Measurements from ENCODE around the gene SNX8.

The SNX8 gene

GRCh38 chr7:2228921-2229320 lies 85.3 kb downstream of the SNX8 start:
- Mint-ChIP-seq H3K4me3 (no peak overlapping the region), H3K36me3 (peaks cover 21% of the 10 kb centered on the region), H3K27me3 (no peaks in the 10 kb centered on the region), H3K9me3 (no peaks in the 10 kb centered on the region), H3K27ac (no peak overlapping the region), H3K4me1 (peaks cover 9% of the 10 kb centered on the region)
- no peak for DNase-seq (ENCODE audit: low spot score in 2 of 2)
- no peak for ATAC-seq (ENCODE audit: low read depth)

- DNase-seq (ENCODE audit: low spot score in 2 of 2) (no peak), ATAC-seq (ENCODE audit: low read depth) (no peak)
- Mint-ChIP-seq H3K36me3 (peaks cover 21% of the 10 kb centered on the region), H3K9me3 (no peaks in the 10 kb centered on the region), H3K4me3 (no peak overlapping the region), H3K27me3 (no peaks in the 10 kb centered on the region), H3K4me1 (peaks cover 5% of the 10 kb centered on the region), H3K27ac (no peak overlapping the region)
Measured at GRCh38 chr7:2227699-2228098, 86.5 kb downstream of the SNX8 start.

- H3K27ac Mint-ChIP-seq: no peak overlapping the region
- no peak overlapping the region for H3K4me3 Mint-ChIP-seq
- no peak for DNase-seq (ENCODE audit: low spot score in 2 of 2)
- peaks cover 2% of the 10 kb centered on the region for H3K4me1 Mint-ChIP-seq
- H3K27me3 Mint-ChIP-seq: no peaks in the 10 kb centered on the region
- H3K36me3 Mint-ChIP-seq: peaks cover 24% of the 10 kb centered on the region
- ATAC-seq (ENCODE audit: low read depth): no peak
- no peaks in the 10 kb centered on the region for H3K9me3 Mint-ChIP-seq
Measured at GRCh38 chr7:2225830-2226229, 88.4 kb downstream of the SNX8 start.

- no peak for DNase-seq (ENCODE audit: low spot score in 2 of 2)
- Mint-ChIP-seq H3K36me3 (peaks cover 24% of the 10 kb centered on the region), H3K4me3 (no peak overlapping the region)
Measured at GRCh38 chr7:2225336-2225735, 88.9 kb downstream of the SNX8 start.

GRCh38 chr7:2224934-2225333 lies 89.3 kb downstream of the SNX8 start:
- ATAC-seq (ENCODE audit: low read depth): no peak
- DNase-seq (ENCODE audit: low spot score in 2 of 2): no peak
- H3K27ac Mint-ChIP-seq: no peak overlapping the region
- H3K4me3 Mint-ChIP-seq: no peak overlapping the region
- H3K9me3 Mint-ChIP-seq: no peaks in the 10 kb centered on the region
- no peaks in the 10 kb centered on the region for H3K4me1 Mint-ChIP-seq
- H3K27me3 Mint-ChIP-seq: no peaks in the 10 kb centered on the region
- H3K36me3 Mint-ChIP-seq: peaks cover 21% of the 10 kb centered on the region

More at GRCh38 chr7:2225336-2225735, 88.9 kb downstream of the SNX8 start:
- no peak overlapping the region for H3K27ac Mint-ChIP-seq
- H3K27me3 Mint-ChIP-seq: no peaks in the 10 kb centered on the region
- H3K9me3 Mint-ChIP-seq: no peaks in the 10 kb centered on the region
- no peak for ATAC-seq (ENCODE audit: low read depth)
- no peaks in the 10 kb centered on the region for H3K4me1 Mint-ChIP-seq

GRCh38 chr7:2224491-2224928 lies 89.7 kb downstream of the SNX8 start:
- H3K36me3 Mint-ChIP-seq: peaks cover 19% of the 10 kb centered on the region
- H3K27me3 Mint-ChIP-seq: no peaks in the 10 kb centered on the region
- H3K27ac Mint-ChIP-seq: no peak overlapping the region
- H3K4me1 Mint-ChIP-seq: no peaks in the 10 kb centered on the region
- ATAC-seq (ENCODE audit: low read depth) (no peak), DNase-seq (ENCODE audit: low spot score in 2 of 2) (no peak)
- no peak overlapping the region for H3K4me3 Mint-ChIP-seq
- no peaks in the 10 kb centered on the region for H3K9me3 Mint-ChIP-seq

GRCh38 chr7:2223321-2223720 lies 90.9 kb downstream of the SNX8 start:
- H3K4me3 Mint-ChIP-seq: no peak overlapping the region
- H3K4me1 Mint-ChIP-seq: no peaks in the 10 kb centered on the region
- no peak overlapping the region for H3K27ac Mint-ChIP-seq
- DNase-seq (ENCODE audit: low spot score in 2 of 2) (no peak), ATAC-seq (ENCODE audit: low read depth) (no peak)
- no peaks in the 10 kb centered on the region for H3K27me3 Mint-ChIP-seq
- no peaks in the 10 kb centered on the region for H3K9me3 Mint-ChIP-seq
- H3K36me3 Mint-ChIP-seq: peaks cover 21% of the 10 kb centered on the region

GRCh38 chr7:2222516-2222915 lies 91.7 kb downstream of the SNX8 start:
- Mint-ChIP-seq H3K4me3 (no peak overlapping the region), H3K9me3 (no peaks in the 10 kb centered on the region), H3K4me1 (no peaks in the 10 kb centered on the region), H3K27ac (no peak overlapping the region), H3K27me3 (no peaks in the 10 kb centered on the region), H3K36me3 (peaks cover 25% of the 10 kb centered on the region)
- ATAC-seq (ENCODE audit: low read depth) (no peak), DNase-seq (ENCODE audit: low spot score in 2 of 2) (no peak)

- ATAC-seq (ENCODE audit: low read depth): no peak
- Mint-ChIP-seq H3K4me1 (no peaks in the 10 kb centered on the region), H3K4me3 (no peak overlapping the region), H3K27me3 (no peaks in the 10 kb centered on the region), H3K9me3 (no peaks in the 10 kb centered on the region), H3K36me3 (peaks cover 31% of the 10 kb centered on the region), H3K27ac (no peak overlapping the region)
- no peak for DNase-seq (ENCODE audit: low spot score in 2 of 2)
Measured at GRCh38 chr7:2220954-2221353, 93.3 kb downstream of the SNX8 start.

- Mint-ChIP-seq H3K36me3 (peaks cover 33% of the 10 kb centered on the region), H3K4me1 (no peaks in the 10 kb centered on the region), H3K9me3 (no peaks in the 10 kb centered on the region), H3K4me3 (no peak overlapping the region), H3K27me3 (no peaks in the 10 kb centered on the region), H3K27ac (no peak overlapping the region)
- DNase-seq (ENCODE audit: low spot score in 2 of 2) (no peak), ATAC-seq (ENCODE audit: low read depth) (no peak)
Measured at GRCh38 chr7:2220506-2220905, 93.7 kb downstream of the SNX8 start.

GRCh38 chr7:2220030-2220429 lies 94.2 kb downstream of the SNX8 start:
- no peak for DNase-seq (ENCODE audit: low spot score in 2 of 2)
- Mint-ChIP-seq H3K27ac (no peak overlapping the region), H3K9me3 (no peaks in the 10 kb centered on the region), H3K4me1 (no peaks in the 10 kb centered on the region), H3K4me3 (no peak overlapping the region), H3K36me3 (peaks cover 34% of the 10 kb centered on the region), H3K27me3 (no peaks in the 10 kb centered on the region)
- ATAC-seq (ENCODE audit: low read depth): no peak

- peaks cover 36% of the 10 kb centered on the region for H3K36me3 Mint-ChIP-seq
- no peak overlapping the region for H3K4me3 Mint-ChIP-seq
- no peaks in the 10 kb centered on the region for H3K9me3 Mint-ChIP-seq
- no peak overlapping the region for H3K27ac Mint-ChIP-seq
- no peaks in the 10 kb centered on the region for H3K27me3 Mint-ChIP-seq
- ATAC-seq (ENCODE audit: low read depth) (no peak), DNase-seq (ENCODE audit: low spot score in 2 of 2) (no peak)
- H3K4me1 Mint-ChIP-seq: no peaks in the 10 kb centered on the region
Measured at GRCh38 chr7:2219606-2220005, 94.6 kb downstream of the SNX8 start.

GRCh38 chr7:2219136-2219535 lies 95.1 kb downstream of the SNX8 start:
- Mint-ChIP-seq H3K9me3 (no peaks in the 10 kb centered on the region), H3K4me3 (no peak overlapping the region), H3K36me3 (peaks cover 33% of the 10 kb centered on the region), H3K27ac (no peak overlapping the region), H3K27me3 (no peaks in the 10 kb centered on the region), H3K4me1 (no peaks in the 10 kb centered on the region)
- ATAC-seq (ENCODE audit: low read depth): no peak
- DNase-seq (ENCODE audit: low spot score in 2 of 2): no peak

GRCh38 chr7:2218444-2218785 lies 95.8 kb downstream of the SNX8 start:
- no peaks in the 10 kb centered on the region for H3K9me3 Mint-ChIP-seq
- no peak for ATAC-seq (ENCODE audit: low read depth)
- no peak overlapping the region for H3K27ac Mint-ChIP-seq
- H3K36me3 Mint-ChIP-seq: peaks cover 36% of the 10 kb centered on the region
- no peak for DNase-seq (ENCODE audit: low spot score in 2 of 2)
- H3K27me3 Mint-ChIP-seq: no peaks in the 10 kb centered on the region
- H3K4me3 Mint-ChIP-seq: no peak overlapping the region
- H3K4me1 Mint-ChIP-seq: no peaks in the 10 kb centered on the region

GRCh38 chr7:2217716-2218443 lies 96.4 kb downstream of the SNX8 start:
- ATAC-seq (ENCODE audit: low read depth) (no peak), DNase-seq (ENCODE audit: low spot score in 2 of 2) (no peak)
- Mint-ChIP-seq H3K36me3 (peaks cover 36% of the 10 kb centered on the region), H3K27me3 (no peaks in the 10 kb centered on the region), H3K4me1 (no peaks in the 10 kb centered on the region), H3K27ac (no peak overlapping the region), H3K9me3 (no peaks in the 10 kb centered on the region), H3K4me3 (no peak overlapping the region)
